Panc1 (cell line): Measurements from ENCODE around the gene FBXL15. TPM values are rescaled to one million over a fixed set of nuclear protein-coding genes. Genes with fewer than 3 reads are reported as not detected.

Source experiments
- ATAC-seq: fragments of 200-7000 bp; cut with Tn5 transposase; 2 replicates; pipeline ENCODE4 v1.9.1; 2020; ENCODE audit warnings: mild to moderate bottlenecking, moderate library complexity
- BruUV-seq: library from RNA; stranded (reverse); fragments of 400-500 nt; replicated peaks from 2 replicates; lab custom pipeline; 2021; lab: Mats Ljungman, UMichigan
- CTCF ChIA-PET: fragments of 300-600 bp; sonication (Branson Sonifier 250); formaldehyde crosslinking; loops from one replicate; lab custom pipeline; 2022; ENCODE audit warnings: antibody characterized with exemption; lab: Charles Lee
- POLR2A ChIA-PET: fragments of 300-600 bp; sonication (Branson Sonifier 250); formaldehyde crosslinking; loops from one replicate; lab custom pipeline; 2022; ENCODE audit warnings: antibody characterized with exemption; lab: Charles Lee
- DNase-seq: peaks from one replicate; pipeline ENCODE4 v3.0.0-alpha.2; 2010; ENCODE audit warnings: low read depth, low spot score
- H3K27ac ChIP-seq: 2 replicates; pipeline ENCODE4 v1.5.1; 2011; ENCODE audit warnings: mild to moderate bottlenecking, low read length, inconsistent platforms
- H3K27me3 ChIP-seq: fragments of 200-500 bp; sonication (Bioruptor generic); 2 replicates; pipeline ENCODE4 v1.6.0; 2014; ENCODE audit warnings: low read length, inconsistent platforms; ENCODE audit not compliant: control insufficient read depth, insufficient read depth
- H3K36me3 ChIP-seq: fragments of 200-500 bp; sonication (Bioruptor generic); 2 replicates; pipeline ENCODE4 v1.5.1; 2014; ENCODE audit warnings: inconsistent platforms, mild to moderate bottlenecking, low read length, moderate library complexity; ENCODE audit not compliant: control insufficient read depth, insufficient read depth
- H3K4me1 ChIP-seq: 2 replicates; pipeline ENCODE4 v1.5.1; 2011; ENCODE audit warnings: inconsistent platforms, mild to moderate bottlenecking, low read length, moderate library complexity; ENCODE audit not compliant: control insufficient read depth, insufficient read depth
- H3K4me3 ChIP-seq, 2 experiments: 2 replicates each; pipeline ENCODE4 v1.5.1; 2011 to 2012; ENCODE audit warnings: low read depth in 2 of 2, low read length in 2 of 2, mild to moderate bottlenecking in 2 of 2, inconsistent platforms in 1 of 2, moderate library complexity in 1 of 2
- H3K9me3 ChIP-seq: fragments of 200-500 bp; sonication (Bioruptor generic); 2 replicates; pipeline ENCODE4 v1.5.1; 2014; ENCODE audit warnings: low read depth, mild to moderate bottlenecking, inconsistent platforms, low read length, moderate library complexity; ENCODE audit not compliant: control insufficient read depth, insufficient read depth
- POLR2AphosphoS5 ChIP-seq: IDR thresholded peaks from 2 replicates; pipeline ENCODE4 v1.6.1; 2012; ENCODE audit warnings: mild to moderate bottlenecking, low read depth, low read length, moderate library complexity
- SIN3A ChIP-seq: IDR thresholded peaks from 2 replicates; pipeline ENCODE4 v1.6.1; 2012; ENCODE audit warnings: low read depth, mild to moderate bottlenecking, low read length, moderate library complexity, borderline replicate concordance; ENCODE audit not compliant: insufficient read depth
- TCF7L2 ChIP-seq: IDR thresholded peaks from 2 replicates; pipeline ENCODE4 v1.6.1; 2011; ENCODE audit warnings: mild to moderate bottlenecking, low read depth, low read length, inconsistent platforms
- in situ Hi-C: cut with HindIII; loops from 2 replicates; pipeline ENCODE4 v1.10.0; 2016; ENCODE audit warnings: low sequenced_read_pairs, low pct_unique_long_range_greater_than_20kb
- intact Hi-C: fragments of 100-400 bp; cut with micrococcal nuclease; formaldehyde crosslinking; loops from one replicate; pipeline ENCODE4 v1.10.0; 2022; ENCODE audit not compliant: unreplicated experiment
- total RNA-seq: library from RNA; stranded (reverse); gene quantifications from one replicate; pipeline ENCODE4 v1.2.1, GENCODE V29; 2021; ENCODE audit not compliant: unreplicated experiment
- TF ChIP-seq, protein P1 (sequence below), 2 experiments: IDR thresholded peaks; 2 replicates each; pipeline ENCODE4 v1.6.1; 2011 to 2012; ENCODE audit warnings: low read depth in 2 of 2, control low read depth in 1 of 2, low read length in 1 of 2, mild to moderate bottlenecking in 1 of 2, moderate library complexity in 1 of 2; ENCODE audit not compliant: insufficient read depth in 1 of 2
- TF ChIP-seq, protein P2 (sequence below): fragments of 450-650 bp; IDR thresholded peaks from 2 replicates; pipeline ENCODE4 v1.5.1; 2017; ENCODE audit warnings: mild to moderate bottlenecking

FBXL15 gene
- total RNA-seq, 1 experiment from 2014 or later: 7.9 TPM

DNA sequence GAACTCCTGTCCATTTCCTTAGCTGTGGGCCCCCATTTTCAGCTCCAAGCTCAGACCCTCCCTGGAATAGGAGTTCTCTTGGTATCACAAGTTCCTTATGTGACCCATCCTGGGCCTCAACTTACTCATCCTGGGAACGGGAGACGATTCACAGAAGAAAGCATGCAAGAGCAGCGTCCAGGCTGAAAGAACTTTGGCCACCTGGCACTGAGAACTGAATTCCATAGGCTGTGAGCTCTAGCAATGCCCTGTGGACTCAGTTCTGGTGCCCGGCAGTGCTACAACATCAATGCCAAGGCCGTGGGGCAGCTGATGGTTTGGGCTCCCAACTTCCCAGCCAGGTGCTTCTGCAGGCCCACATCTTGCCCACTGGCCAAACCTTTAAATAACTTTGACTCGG, 15.7 kb downstream of the FBXL15 start:
- CTCF ChIA-PET: no interaction called here
- no peak for ATAC-seq
- TF ChIP-seq, protein P1, sequence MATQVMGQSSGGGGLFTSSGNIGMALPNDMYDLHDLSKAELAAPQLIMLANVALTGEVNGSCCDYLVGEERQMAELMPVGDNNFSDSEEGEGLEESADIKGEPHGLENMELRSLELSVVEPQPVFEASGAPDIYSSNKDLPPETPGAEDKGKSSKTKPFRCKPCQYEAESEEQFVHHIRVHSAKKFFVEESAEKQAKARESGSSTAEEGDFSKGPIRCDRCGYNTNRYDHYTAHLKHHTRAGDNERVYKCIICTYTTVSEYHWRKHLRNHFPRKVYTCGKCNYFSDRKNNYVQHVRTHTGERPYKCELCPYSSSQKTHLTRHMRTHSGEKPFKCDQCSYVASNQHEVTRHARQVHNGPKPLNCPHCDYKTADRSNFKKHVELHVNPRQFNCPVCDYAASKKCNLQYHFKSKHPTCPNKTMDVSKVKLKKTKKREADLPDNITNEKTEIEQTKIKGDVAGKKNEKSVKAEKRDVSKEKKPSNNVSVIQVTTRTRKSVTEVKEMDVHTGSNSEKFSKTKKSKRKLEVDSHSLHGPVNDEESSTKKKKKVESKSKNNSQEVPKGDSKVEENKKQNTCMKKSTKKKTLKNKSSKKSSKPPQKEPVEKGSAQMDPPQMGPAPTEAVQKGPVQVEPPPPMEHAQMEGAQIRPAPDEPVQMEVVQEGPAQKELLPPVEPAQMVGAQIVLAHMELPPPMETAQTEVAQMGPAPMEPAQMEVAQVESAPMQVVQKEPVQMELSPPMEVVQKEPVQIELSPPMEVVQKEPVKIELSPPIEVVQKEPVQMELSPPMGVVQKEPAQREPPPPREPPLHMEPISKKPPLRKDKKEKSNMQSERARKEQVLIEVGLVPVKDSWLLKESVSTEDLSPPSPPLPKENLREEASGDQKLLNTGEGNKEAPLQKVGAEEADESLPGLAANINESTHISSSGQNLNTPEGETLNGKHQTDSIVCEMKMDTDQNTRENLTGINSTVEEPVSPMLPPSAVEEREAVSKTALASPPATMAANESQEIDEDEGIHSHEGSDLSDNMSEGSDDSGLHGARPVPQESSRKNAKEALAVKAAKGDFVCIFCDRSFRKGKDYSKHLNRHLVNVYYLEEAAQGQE (IDR thresholded peaks at IDR 0.05; ENCODE audit: insufficient read depth in 1 of 2, low read depth in 2 of 2, low read length in 1 of 2): no peak
- TF ChIP-seq TCF7L2 (no peak), SIN3A (no peak), POLR2AphosphoS5 (no peak)
- TF ChIP-seq, protein P2, sequence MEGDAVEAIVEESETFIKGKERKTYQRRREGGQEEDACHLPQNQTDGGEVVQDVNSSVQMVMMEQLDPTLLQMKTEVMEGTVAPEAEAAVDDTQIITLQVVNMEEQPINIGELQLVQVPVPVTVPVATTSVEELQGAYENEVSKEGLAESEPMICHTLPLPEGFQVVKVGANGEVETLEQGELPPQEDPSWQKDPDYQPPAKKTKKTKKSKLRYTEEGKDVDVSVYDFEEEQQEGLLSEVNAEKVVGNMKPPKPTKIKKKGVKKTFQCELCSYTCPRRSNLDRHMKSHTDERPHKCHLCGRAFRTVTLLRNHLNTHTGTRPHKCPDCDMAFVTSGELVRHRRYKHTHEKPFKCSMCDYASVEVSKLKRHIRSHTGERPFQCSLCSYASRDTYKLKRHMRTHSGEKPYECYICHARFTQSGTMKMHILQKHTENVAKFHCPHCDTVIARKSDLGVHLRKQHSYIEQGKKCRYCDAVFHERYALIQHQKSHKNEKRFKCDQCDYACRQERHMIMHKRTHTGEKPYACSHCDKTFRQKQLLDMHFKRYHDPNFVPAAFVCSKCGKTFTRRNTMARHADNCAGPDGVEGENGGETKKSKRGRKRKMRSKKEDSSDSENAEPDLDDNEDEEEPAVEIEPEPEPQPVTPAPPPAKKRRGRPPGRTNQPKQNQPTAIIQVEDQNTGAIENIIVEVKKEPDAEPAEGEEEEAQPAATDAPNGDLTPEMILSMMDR: no peak
- Histone ChIP-seq H3K27ac (no peak overlapping the region), H3K4me1 (peaks cover 14% of the 10 kb centered on the region), H3K27me3 (no peaks in the 10 kb centered on the region), H3K4me3 (no peak overlapping the region), H3K9me3 (no peaks in the 10 kb centered on the region), H3K36me3 (no peaks in the 10 kb centered on the region; the same call in 1 of the 2 replicates)
- POLR2A ChIA-PET: interaction anchor here (0.6 kb wide), 1 partner anchor 54 kb away, joined by 18 read pairs; no protein-coding TSS in a partner anchor
- in situ Hi-C loops (no loop called here), intact Hi-C loops (no loop called here)
- BruUV-seq: no TSS peak
- no peak for DNase-seq

DNA sequence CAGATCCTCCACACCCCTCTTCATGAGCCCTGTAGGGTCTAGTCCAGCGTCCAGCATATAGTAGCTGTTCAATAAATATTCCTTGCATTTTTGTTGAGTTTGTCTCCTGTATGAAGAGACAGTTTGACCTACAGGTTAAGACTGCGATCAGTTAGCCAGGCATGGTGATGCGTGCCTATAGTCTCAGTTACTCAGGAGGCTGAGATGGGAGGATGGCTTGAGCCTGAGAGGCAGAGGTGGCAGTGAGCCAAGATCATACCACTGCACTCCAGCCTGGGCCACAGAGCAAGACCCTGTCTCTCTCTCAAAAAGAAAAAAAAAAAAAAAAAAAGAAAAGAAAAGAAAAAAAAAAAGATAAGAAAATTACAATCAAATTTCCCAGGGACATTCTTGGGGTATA, 16.9 kb downstream of the FBXL15 start:
- Histone ChIP-seq H3K27ac (no peak overlapping the region), H3K36me3 (no peaks in the 10 kb centered on the region), H3K4me3 (no peak overlapping the region), H3K9me3 (no peaks in the 10 kb centered on the region), H3K4me1 (peaks cover 11% of the 10 kb centered on the region), H3K27me3 (no peaks in the 10 kb centered on the region)
- CTCF ChIA-PET: interaction anchor here (0.7 kb wide), 1 partner anchor 11 kb away, joined by 11 read pairs; no protein-coding TSS in a partner anchor
- intact Hi-C loops: no loop called here
- no peak for ATAC-seq
- DNase-seq: no peak
- no TSS peak for BruUV-seq
- no peak for TF ChIP-seq TCF7L2
- TF ChIP-seq, protein P2: no peak
- in situ Hi-C loops: no loop called here
- POLR2A ChIA-PET: no interaction called here
